Endothelial cell of umbilical vein (primary cell): ENCODE data around the gene SAMD4B. TPM values are rescaled to one million over a fixed set of nuclear protein-coding genes. Genes with fewer than 3 reads are reported as not detected.

ENCODE experiments used
- BruUV-seq: library from RNA; stranded (reverse); fragments of 400-500 nt; replicated peaks from 2 replicates; lab custom pipeline; 2021; lab: Mats Ljungman, UMichigan
- CTCF ChIA-PET: fragments of 300-600, 350-600 bp; sonication (Branson Sonifier 250); formaldehyde crosslinking; loops from one replicate; lab custom pipeline; 2021; ENCODE audit warnings: antibody characterized with exemption, inconsistent platforms; lab: Charles Lee
- POLR2A ChIA-PET: fragments of 300-600, 350-600 bp; sonication (Branson Sonifier 250); formaldehyde crosslinking; loops from one replicate; lab custom pipeline; 2021; ENCODE audit warnings: antibody characterized with exemption, inconsistent platforms; lab: Charles Lee
- DNase-seq: peaks from one replicate; pipeline ENCODE4 v3.0.0-alpha.2; 2011; ENCODE audit warnings: low read depth, low spot score
- FAIRE-seq: peaks from 2 replicates; lab custom pipeline; 2011; peaks lifted over from hg19 to GRCh38; lab: Jason Lieb, UNC
- H2AFZ ChIP-seq: 2 replicates; pipeline ENCODE4 v1.6.0; 2012; ENCODE audit warnings: low read depth, low read length, control low read depth, inconsistent platforms
- H3K27ac ChIP-seq: 2 replicates; pipeline ENCODE4 v1.5.1; 2011; ENCODE audit warnings: low read depth, mild to moderate bottlenecking, control low read depth, low read length, moderate library complexity; ENCODE audit not compliant: insufficient read depth
- H3K27me3 ChIP-seq, 2 experiments: 2 replicates each; pipeline versions ENCODE4 v1.6.0 to v1.6.1; 2011; ENCODE audit warnings: low read length in 2 of 2, mixed read lengths in 1 of 2; ENCODE audit not compliant: control insufficient read depth in 2 of 2, insufficient read depth in 2 of 2
- H3K36me3 ChIP-seq, 2 experiments: 2 replicates in 1 of 2; 3 replicates in 1 of 2; pipeline ENCODE4 v1.5.1; 2011; ENCODE audit warnings: low read length in 2 of 2, mild to moderate bottlenecking in 1 of 2, moderate library complexity in 1 of 2; ENCODE audit not compliant: control insufficient read depth in 2 of 2, insufficient read depth in 2 of 2; ENCODE audit errors: extremely low read depth in 1 of 2
- H3K4me1 ChIP-seq: 3 replicates; pipeline ENCODE4 v1.5.1; 2011; ENCODE audit warnings: mild to moderate bottlenecking, low read length; ENCODE audit not compliant: control insufficient read depth, insufficient read depth; ENCODE audit errors: extremely low read depth
- H3K4me2 ChIP-seq: 2 replicates; pipeline ENCODE4 v1.6.1; 2011; ENCODE audit warnings: low read length, control low read depth, mixed read lengths; ENCODE audit not compliant: insufficient read depth
- H3K4me3 ChIP-seq, 3 experiments: fragments of 200-600 bp in 1 of 3; sonication (generic), shearing (Covaris generic) in 1 of 3; replicated peaks in 1 of 3; 2 replicates each; pipeline ENCODE4 v1.5.1; 2011 to 2016; ENCODE audit warnings: control low read depth in 3 of 3, low read length in 3 of 3, mild to moderate bottlenecking in 2 of 3, inconsistent platforms in 1 of 3, low read depth in 1 of 3, moderate library complexity in 1 of 3; ENCODE audit not compliant: insufficient read depth in 1 of 3
- H3K79me2 ChIP-seq: 2 replicates; pipeline ENCODE4 v1.6.0; 2012; ENCODE audit warnings: low read length, inconsistent platforms; ENCODE audit not compliant: control insufficient read depth, insufficient read depth
- H3K9ac ChIP-seq: replicated peaks from 2 replicates; pipeline ENCODE3; 2011; ENCODE audit warnings: low read length, control low read depth; ENCODE audit not compliant: insufficient read depth; ENCODE audit errors: extremely low read depth
- H3K9me1 ChIP-seq: replicated peaks from 3 replicates; pipeline ENCODE4 v1.6.0; 2011; ENCODE audit warnings: mild to moderate bottlenecking, low read length; ENCODE audit not compliant: control insufficient read depth, insufficient read depth; ENCODE audit errors: extremely low read depth
- H3K9me3 ChIP-seq: replicated peaks from 2 replicates; pipeline ENCODE4 v1.5.1; 2012; ENCODE audit warnings: low read length, inconsistent platforms; ENCODE audit not compliant: control insufficient read depth, insufficient read depth
- H4K20me1 ChIP-seq: replicated peaks from 2 replicates; pipeline ENCODE3; 2011; ENCODE audit warnings: mild to moderate bottlenecking, low read length; ENCODE audit not compliant: control insufficient read depth, insufficient read depth; ENCODE audit errors: extremely low read depth
- FOS ChIP-seq: IDR thresholded peaks from 2 replicates; pipeline ENCODE4 v1.6.1; 2011; ENCODE audit warnings: mild to moderate bottlenecking, low read length, moderate library complexity, borderline replicate concordance; ENCODE audit not compliant: insufficient read depth
- GATA2 ChIP-seq: IDR thresholded peaks from 2 replicates; pipeline ENCODE4 v1.7.0; 2011; ENCODE audit warnings: low read depth, mild to moderate bottlenecking, moderate library complexity, mixed read lengths, low read length; ENCODE audit not compliant: insufficient read length, insufficient read depth
- JUN ChIP-seq: IDR thresholded peaks from 2 replicates; pipeline ENCODE4 v1.6.1; 2011; ENCODE audit warnings: borderline replicate concordance, low read depth; ENCODE audit not compliant: insufficient read length, insufficient read depth
- POLR2A ChIP-seq: IDR thresholded peaks from 2 replicates; pipeline ENCODE4 v1.6.1; 2012; ENCODE audit warnings: low read depth, mild to moderate bottlenecking, control low read depth, low read length
- POLR2AphosphoS5 ChIP-seq: IDR thresholded peaks from 2 replicates; pipeline ENCODE4 v1.6.1; 2012; ENCODE audit warnings: low read depth, mild to moderate bottlenecking, control low read depth, low read length, moderate library complexity; ENCODE audit not compliant: insufficient read depth
- dilution Hi-C: fragments of 300-500 bp; cut with MboI; formaldehyde crosslinking; loops from one replicate; pipeline ENCODE4 v1.15.0; 2019; ENCODE audit warnings: low sequenced_read_pairs; ENCODE audit not compliant: extremely low pct_ligation_motif_present
- intact Hi-C: fragments of 100-400 bp; cut with micrococcal nuclease; formaldehyde crosslinking; loops from one replicate; pipeline ENCODE4 v1.10.0; 2022
- polyA plus RNA-seq, 4 experiments: library from polyadenylated mRNA; depleted of rRNA in 3 of 4; stranded (reverse) in 3 of 4; unstranded in 1 of 4; fragments of >200 nt; gene quantifications; 2 replicates each; pipeline versions ENCODE4 v1.2.1 to v1.2.3, GENCODE V29; 2011 to 2012; ENCODE audit warnings: missing spikeins in 1 of 4
- total RNA-seq: library from RNA; stranded (reverse); gene quantifications from 2 replicates; pipeline ENCODE4 v1.2.3, GENCODE V29; 2021
- TF ChIP-seq, protein P1 (sequence below): IDR thresholded peaks from 2 replicates; pipeline ENCODE4 v1.6.1; 2011; ENCODE audit not compliant: insufficient read depth, insufficient read length
- TF ChIP-seq, protein P2 (sequence below), 2 donors: IDR thresholded peaks; 1 replicate in 1 of 2; 2 replicates in 1 of 2; pipeline ENCODE4 v1.5.1; 2011; ENCODE audit warnings: low read length in 2 of 2, mild to moderate bottlenecking in 2 of 2, moderate library complexity in 2 of 2, control low read depth in 1 of 2, inconsistent platforms in 1 of 2, low read depth in 1 of 2; ENCODE audit not compliant: insufficient read depth in 1 of 2; ENCODE audit errors: extremely low read depth in 1 of 2

The SAMD4B gene
- total and polyA plus RNA-seq, 2 donors (not counting 3 experiments of a cell fraction or from before 2014, with no cell fraction given) = 82.1 to 84.2 TPM

DNA sequence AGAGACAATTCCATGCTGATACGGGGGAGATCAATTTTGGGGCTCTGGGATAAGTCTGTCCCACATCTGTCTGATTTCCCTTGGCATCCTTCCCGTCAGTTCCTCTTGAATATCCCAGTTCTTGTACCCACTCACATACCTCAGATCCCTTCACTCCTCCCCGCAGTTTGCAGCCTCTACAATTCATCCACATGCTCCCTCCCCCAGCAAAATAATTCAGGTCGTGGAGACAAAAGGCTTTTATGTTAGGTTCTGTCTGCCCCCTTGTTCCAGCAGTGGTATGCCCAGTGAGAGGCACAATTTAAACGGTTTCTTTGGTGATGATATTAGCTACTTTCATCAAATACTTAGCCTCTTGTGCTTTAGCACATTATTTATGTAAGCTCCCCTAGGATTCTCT is 83.9 kb downstream of the SAMD4B start:
- H3K4me1 ChIP-seq = peaks cover 14% of the 10 kb centered on the region
- no peak overlapping the region for H3K4me2 ChIP-seq
- H2AFZ ChIP-seq = no peak overlapping the region
- H4K20me1 ChIP-seq = no peaks in the 10 kb centered on the region
- DNase-seq (no peak), FAIRE-seq (no peak)
- no TSS peak for BruUV-seq
- H3K36me3 ChIP-seq = peaks cover 11 to 27% of the 10 kb centered on the region in 2 experiments
- no peaks in the 10 kb centered on the region for H3K27me3 ChIP-seq
- no peak overlapping the region for H3K27ac ChIP-seq
- H3K9ac ChIP-seq = no peak overlapping the region
- no peaks in the 10 kb centered on the region for H3K79me2 ChIP-seq
- dilution Hi-C loops (no loop called here), intact Hi-C loops (no loop called here)
- no peak overlapping the region for H3K4me3 ChIP-seq
- POLR2A ChIA-PET = no interaction called here
- CTCF ChIA-PET = interaction anchor here (0.8 to 5.2 kb wide), 3 partner anchors 10 to 28 kb away, joined by 3 to 29 read pairs (median 4); no protein-coding TSS in a partner anchor
- TF ChIP-seq, protein P1, sequence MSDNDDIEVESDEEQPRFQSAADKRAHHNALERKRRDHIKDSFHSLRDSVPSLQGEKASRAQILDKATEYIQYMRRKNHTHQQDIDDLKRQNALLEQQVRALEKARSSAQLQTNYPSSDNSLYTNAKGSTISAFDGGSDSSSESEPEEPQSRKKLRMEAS = no peak
- TF ChIP-seq GATA2 (no peak), JUN (no peak), FOS (no peak), POLR2AphosphoS5 (no peak), POLR2A (no peak)
- TF ChIP-seq, protein P2, sequence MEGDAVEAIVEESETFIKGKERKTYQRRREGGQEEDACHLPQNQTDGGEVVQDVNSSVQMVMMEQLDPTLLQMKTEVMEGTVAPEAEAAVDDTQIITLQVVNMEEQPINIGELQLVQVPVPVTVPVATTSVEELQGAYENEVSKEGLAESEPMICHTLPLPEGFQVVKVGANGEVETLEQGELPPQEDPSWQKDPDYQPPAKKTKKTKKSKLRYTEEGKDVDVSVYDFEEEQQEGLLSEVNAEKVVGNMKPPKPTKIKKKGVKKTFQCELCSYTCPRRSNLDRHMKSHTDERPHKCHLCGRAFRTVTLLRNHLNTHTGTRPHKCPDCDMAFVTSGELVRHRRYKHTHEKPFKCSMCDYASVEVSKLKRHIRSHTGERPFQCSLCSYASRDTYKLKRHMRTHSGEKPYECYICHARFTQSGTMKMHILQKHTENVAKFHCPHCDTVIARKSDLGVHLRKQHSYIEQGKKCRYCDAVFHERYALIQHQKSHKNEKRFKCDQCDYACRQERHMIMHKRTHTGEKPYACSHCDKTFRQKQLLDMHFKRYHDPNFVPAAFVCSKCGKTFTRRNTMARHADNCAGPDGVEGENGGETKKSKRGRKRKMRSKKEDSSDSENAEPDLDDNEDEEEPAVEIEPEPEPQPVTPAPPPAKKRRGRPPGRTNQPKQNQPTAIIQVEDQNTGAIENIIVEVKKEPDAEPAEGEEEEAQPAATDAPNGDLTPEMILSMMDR (IDR thresholded peaks at IDR 0.05; ENCODE audit: extremely low read depth in 1 of 2, insufficient read depth in 1 of 2, low read depth in 1 of 2, low read length in 2 of 2) = no peak
- H3K9me3 ChIP-seq = no peaks in the 10 kb centered on the region
- no peaks in the 10 kb centered on the region for H3K9me1 ChIP-seq
